C4-2B (cell line): ENCODE results near the gene AKAP9.

ENCODE experiments used
- H3K27ac ChIP-seq: fragments of 450-650 bp; 2 replicates; pipeline ENCODE4 v1.5.1; 2017
- CTCF ChIP-seq: fragments of 450-650 bp; conservative IDR thresholded peaks from 2 replicates; pipeline ENCODE4 v1.5.1; 2017; ENCODE audit warnings: mild to moderate bottlenecking
- ZFX ChIP-seq: fragments of 450-650 bp; IDR thresholded peaks from 2 replicates; pipeline ENCODE4 v1.6.1; 2017

Gene AKAP9

DNA sequence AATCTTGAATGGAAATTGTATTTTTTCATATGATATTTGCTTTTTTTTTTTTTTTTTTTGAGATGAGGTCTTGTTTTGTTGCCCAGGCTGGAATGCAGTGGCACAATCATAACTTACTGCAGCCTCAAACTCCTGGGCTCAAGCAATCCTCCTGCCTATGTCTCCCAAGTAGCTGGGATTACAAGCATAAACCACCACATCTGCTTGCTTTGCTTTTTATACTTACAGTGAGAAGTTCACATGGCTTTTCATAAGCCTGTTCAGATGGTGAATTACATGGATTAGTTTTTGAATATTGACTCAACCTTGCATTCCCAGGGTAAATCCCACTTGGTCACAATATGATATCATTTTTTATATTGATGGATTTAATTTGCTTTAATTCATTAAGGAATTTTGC is 216.3 kb downstream of the AKAP9 start:
- TF ChIP-seq ZFX: no peak
- TF ChIP-seq CTCF: no peak

DNA sequence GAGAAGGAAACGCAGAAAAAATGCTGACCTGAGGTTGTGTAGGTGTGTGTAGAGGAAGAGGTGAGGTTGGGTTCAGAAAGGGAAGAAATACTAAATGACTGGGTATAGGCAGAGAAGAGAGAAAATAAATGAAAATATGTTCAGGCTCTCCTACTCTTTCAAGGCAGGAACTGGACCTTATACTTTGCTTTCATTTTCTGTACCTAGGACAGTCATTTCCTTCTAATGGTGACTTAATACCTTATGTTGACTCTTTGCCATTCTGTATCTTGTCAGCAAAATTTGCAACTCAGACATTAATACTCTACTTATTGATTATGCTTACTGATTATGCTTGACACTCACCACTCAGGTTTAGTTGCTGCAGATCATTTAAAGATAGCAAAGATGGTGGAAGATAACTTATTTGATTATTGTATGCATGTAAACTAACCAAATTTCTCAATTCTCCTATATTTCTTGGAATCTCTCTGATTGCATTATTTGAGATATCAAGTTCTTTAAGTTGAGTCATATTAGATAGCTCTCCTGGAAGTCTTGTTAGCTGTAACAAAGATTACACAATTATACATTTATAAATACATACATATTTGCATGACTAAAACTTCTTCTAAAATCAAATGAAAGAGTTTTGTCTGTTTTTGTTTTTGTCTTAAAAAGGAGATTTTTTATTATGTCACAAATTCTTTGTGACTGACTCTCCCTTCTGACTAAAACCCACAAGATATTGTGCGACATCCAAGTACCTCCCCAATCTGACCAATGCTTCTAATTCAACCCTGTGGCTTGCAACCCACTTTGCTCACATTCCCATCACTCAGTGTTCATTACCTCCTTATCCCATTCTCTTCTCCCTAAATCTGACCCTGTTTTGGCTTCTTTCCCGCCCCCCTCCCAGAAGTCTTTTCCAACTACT is 218.3 kb downstream of the AKAP9 start:
- no peak for TF ChIP-seq CTCF
- TF ChIP-seq ZFX: no peak
- H3K27ac ChIP-seq: no peak overlapping the region

More for the DNA sequence above, 216.3 kb downstream of the AKAP9 start:
- H3K27ac ChIP-seq: no peak overlapping the region
